ENCODE data around the gene ITPK1.

ITPK1 gene

DNA sequence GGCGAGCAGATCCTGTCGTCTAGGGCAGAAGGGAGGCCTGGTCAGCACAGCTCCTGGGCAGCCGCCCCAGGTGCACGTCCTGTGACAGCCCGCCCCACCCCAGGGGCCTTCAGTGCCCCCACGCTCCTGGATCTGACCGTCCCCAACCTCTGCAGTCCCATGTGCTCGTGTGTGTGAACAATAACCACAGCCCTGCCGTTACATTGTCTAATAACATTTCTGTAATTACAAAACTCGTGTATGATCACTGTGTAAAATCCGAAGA lies 153.0 kb downstream of the ITPK1 start:
- Mint-ChIP-seq H3K4me1 (ENCODE audit: low read depth) (no peaks in the 10 kb centered on the region), H3K9me3 (peaks cover 4% of the 10 kb centered on the region), H3K27me3 (ENCODE audit: low read depth) (no peaks in the 10 kb centered on the region), H3K27ac (no peak overlapping the region), H3K4me3 (no peak overlapping the region), H3K36me3 (ENCODE audit: low read depth) (peaks cover 2% of the 10 kb centered on the region)
- DNase-seq (ENCODE audit: low spot score): no peak

GRCh38 chr14:92962031-92962830 lies 153.5 kb downstream of the ITPK1 start:
- Mint-ChIP-seq H3K4me1 (ENCODE audit: low read depth) (no peaks in the 10 kb centered on the region), H3K4me3 (no peak overlapping the region), H3K9me3 (no peaks in the 10 kb centered on the region), H3K27ac (no peak overlapping the region), H3K27me3 (ENCODE audit: low read depth) (no peaks in the 10 kb centered on the region), H3K36me3 (ENCODE audit: low read depth) (peaks cover 2% of the 10 kb centered on the region)
- no peak for DNase-seq (ENCODE audit: low spot score)

DNA sequence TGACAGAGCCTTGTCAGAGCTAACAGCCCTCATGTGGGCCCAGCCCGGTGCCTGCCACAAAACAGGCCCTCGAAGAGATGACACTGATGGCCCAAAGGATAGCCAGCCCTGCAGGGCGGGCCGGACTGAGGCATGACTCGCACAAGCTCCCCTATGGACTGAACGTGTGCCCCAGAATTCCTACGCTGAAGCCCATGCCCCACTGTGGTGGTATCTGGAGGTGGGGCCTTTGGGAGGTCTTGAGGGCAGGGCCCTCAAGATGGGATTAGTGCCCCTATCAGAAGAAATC lies 154.2 kb downstream of the ITPK1 start:
- no peak for DNase-seq (ENCODE audit: low spot score)
- no peak overlapping the region for H3K4me3 Mint-ChIP-seq
- H3K4me1 Mint-ChIP-seq (ENCODE audit: low read depth): no peaks in the 10 kb centered on the region
- H3K27me3 Mint-ChIP-seq (ENCODE audit: low read depth): no peaks in the 10 kb centered on the region
- peaks cover 2% of the 10 kb centered on the region for H3K36me3 Mint-ChIP-seq (ENCODE audit: low read depth)
- H3K27ac Mint-ChIP-seq: no peak overlapping the region
- H3K9me3 Mint-ChIP-seq: no peaks in the 10 kb centered on the region

DNA sequence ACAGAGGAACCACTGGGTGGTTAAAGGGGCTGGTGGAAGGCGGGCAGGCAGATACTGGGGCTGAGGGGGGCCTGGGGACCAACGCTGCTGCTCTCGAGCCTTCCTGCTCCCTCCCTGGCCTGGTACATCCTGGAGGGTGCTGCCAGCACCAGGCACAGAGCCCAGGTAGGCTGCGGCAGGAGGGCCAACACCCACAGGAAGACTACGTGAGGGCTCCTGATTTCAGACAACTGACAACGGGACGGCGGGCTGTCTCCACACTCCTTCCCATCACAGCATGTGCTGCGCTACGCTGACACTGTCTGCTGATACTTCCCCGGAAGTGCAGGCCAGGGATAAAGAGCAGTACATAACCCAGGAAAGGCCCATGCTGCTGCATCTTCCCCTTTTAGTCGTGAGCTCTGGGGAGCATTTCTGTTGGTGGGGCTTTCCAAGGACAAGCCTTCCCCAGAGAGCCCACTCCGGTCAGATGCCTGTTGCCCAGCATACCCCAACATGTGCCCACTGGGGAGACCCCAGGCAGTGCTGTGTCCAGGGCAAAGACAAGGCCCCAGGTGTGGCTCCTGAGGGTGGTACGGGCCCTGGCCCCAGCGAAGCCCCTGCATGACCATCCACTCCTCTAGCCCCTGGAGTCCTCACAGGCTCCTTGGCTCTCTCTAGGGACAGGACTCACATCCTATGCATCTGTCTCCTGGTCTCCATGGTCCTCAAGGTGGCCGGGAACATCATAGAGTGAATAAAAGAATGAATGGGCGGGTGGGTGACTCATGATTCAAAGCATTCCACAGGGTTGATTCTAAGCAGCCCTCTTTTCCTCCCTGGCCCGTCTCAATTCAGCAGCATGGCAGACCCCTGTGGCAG lies 154.8 kb downstream of the ITPK1 start:
- Mint-ChIP-seq H3K36me3 (ENCODE audit: low read depth) (peaks cover 2% of the 10 kb centered on the region), H3K4me1 (ENCODE audit: low read depth) (no peaks in the 10 kb centered on the region), H3K4me3 (no peak overlapping the region), H3K27me3 (ENCODE audit: low read depth) (no peaks in the 10 kb centered on the region), H3K9me3 (no peaks in the 10 kb centered on the region), H3K27ac (no peak overlapping the region)
- DNase-seq (ENCODE audit: low spot score): no peak

DNA sequence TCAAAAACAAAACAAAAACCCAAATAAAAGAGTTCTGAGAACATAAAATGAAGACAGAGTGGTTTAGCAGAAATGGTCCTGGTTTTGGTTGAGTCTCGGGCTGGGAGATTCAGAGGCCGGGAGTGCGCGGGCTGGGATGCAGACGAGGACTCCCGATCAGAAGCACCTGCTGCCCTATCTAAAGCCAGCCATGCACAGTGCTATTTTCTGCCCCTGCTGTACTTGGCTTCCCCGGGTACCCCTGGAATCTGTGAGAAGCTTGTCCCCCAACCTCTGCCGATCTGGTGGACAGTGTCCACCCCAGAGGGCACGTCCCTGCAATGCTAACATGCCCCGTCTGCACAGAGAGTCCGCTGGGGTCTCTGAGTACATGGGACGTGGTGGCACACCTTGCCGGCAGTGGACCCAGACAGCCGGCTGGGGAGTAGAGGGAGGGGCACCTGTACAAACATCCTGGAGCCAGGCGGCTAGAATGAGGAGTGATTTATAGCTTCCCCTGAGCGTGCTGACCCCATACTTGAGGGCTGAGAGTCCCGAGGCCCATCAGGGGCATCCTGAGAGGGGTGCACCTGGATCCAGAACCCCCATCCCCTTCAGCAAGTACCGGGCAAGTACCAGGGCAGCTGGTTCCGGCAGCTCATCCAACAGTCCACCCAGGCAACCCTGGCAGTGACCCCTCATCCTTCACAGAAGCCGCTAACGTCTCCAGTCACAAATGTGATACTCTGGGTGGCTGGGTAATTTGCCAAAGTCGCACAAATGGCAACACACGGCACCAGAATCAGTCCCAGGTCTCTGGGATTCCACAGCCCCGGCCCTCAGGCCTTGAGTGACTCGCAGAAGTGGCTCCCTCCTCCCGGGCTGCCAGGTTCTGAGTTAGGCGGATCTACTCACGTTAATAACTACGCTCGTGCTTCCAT lies 155.7 kb downstream of the ITPK1 start:
- Mint-ChIP-seq H3K4me1 (ENCODE audit: low read depth) (no peaks in the 10 kb centered on the region), H3K36me3 (ENCODE audit: low read depth) (peaks cover 2% of the 10 kb centered on the region)
- DNase-seq (ENCODE audit: low spot score): no peak

DNA sequence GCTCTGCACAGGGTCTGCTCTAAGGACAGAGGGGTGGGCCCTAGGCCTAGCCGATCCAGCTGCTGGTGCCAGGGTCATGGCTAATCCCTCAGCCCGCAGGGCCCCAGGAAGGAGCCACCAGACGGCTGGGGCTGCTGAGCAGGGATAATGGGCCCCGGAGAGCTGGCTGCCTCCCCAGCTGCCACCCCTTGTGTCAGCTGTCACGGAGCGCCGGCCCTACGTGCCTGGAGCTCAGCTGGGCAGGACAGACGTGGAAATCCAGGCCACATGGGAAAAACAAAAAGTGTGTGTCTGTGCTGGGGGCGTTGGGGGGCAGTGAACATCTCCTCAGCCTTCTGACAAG lies 156.6 kb downstream of the ITPK1 start:
- H3K9me3 Mint-ChIP-seq: no peaks in the 10 kb centered on the region
- H3K4me3 Mint-ChIP-seq: no peak overlapping the region
- no peak for DNase-seq (ENCODE audit: low spot score)
- no peaks in the 10 kb centered on the region for H3K4me1 Mint-ChIP-seq (ENCODE audit: low read depth)
- H3K36me3 Mint-ChIP-seq (ENCODE audit: low read depth): peaks cover 2% of the 10 kb centered on the region
- H3K27ac Mint-ChIP-seq: no peak overlapping the region
- H3K27me3 Mint-ChIP-seq (ENCODE audit: low read depth): no peaks in the 10 kb centered on the region

More for the DNA sequence above, 155.7 kb downstream of the ITPK1 start:
- H3K4me3 Mint-ChIP-seq: no peak overlapping the region
- no peaks in the 10 kb centered on the region for H3K27me3 Mint-ChIP-seq (ENCODE audit: low read depth)
- H3K9me3 Mint-ChIP-seq: no peaks in the 10 kb centered on the region
- no peak overlapping the region for H3K27ac Mint-ChIP-seq

GRCh38 chr14:92958373-92959188 lies 157.1 kb downstream of the ITPK1 start:
- no peak overlapping the region for H3K27ac Mint-ChIP-seq
- H3K27me3 Mint-ChIP-seq (ENCODE audit: low read depth): no peaks in the 10 kb centered on the region
- H3K4me3 Mint-ChIP-seq: no peak overlapping the region

GRCh38 chr14:92956961-92957360 lies 158.8 kb downstream of the ITPK1 start:
- DNase-seq (ENCODE audit: low spot score): no peak
- peaks cover 2% of the 10 kb centered on the region for H3K36me3 Mint-ChIP-seq (ENCODE audit: low read depth)
- H3K27me3 Mint-ChIP-seq (ENCODE audit: low read depth): no peaks in the 10 kb centered on the region
- no peak overlapping the region for H3K27ac Mint-ChIP-seq
- H3K4me1 Mint-ChIP-seq (ENCODE audit: low read depth): peaks cover 2% of the 10 kb centered on the region
- no peak overlapping the region for H3K4me3 Mint-ChIP-seq
- no peaks in the 10 kb centered on the region for H3K9me3 Mint-ChIP-seq

More at GRCh38 chr14:92958373-92959188, 157.1 kb downstream of the ITPK1 start:
- H3K4me1 Mint-ChIP-seq (ENCODE audit: low read depth): no peaks in the 10 kb centered on the region
- peaks cover 2% of the 10 kb centered on the region for H3K36me3 Mint-ChIP-seq (ENCODE audit: low read depth)
- H3K9me3 Mint-ChIP-seq: no peaks in the 10 kb centered on the region
- DNase-seq (ENCODE audit: low spot score): no peak

DNA sequence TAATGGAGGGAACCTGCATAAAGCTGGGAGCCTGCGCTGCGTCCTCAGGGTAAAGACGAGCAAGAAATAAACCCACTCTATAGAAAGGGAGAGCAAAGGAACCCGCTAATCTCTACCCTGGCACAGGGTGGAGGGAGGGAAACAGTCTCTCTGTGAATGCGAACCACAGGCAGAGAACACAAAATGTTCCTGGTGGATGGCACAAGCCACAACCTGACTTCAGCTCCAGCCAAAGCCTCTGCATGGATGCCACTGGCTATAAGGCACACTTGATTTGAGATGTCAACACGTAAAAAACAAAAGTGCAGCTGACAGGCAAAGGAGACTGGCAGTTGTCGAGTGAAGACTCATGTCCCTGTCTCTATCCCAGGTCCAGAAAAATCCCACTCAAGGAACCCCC lies 160.3 kb downstream of the ITPK1 start:
- no peak for DNase-seq (ENCODE audit: low spot score)
- Mint-ChIP-seq H3K4me1 (ENCODE audit: low read depth) (peaks cover 4% of the 10 kb centered on the region), H3K9me3 (no peaks in the 10 kb centered on the region), H3K27me3 (ENCODE audit: low read depth) (no peaks in the 10 kb centered on the region), H3K36me3 (ENCODE audit: low read depth) (peaks cover 5% of the 10 kb centered on the region), H3K27ac (no peak overlapping the region), H3K4me3 (no peak overlapping the region)

GRCh38 chr14:92954933-92955332 lies 160.8 kb downstream of the ITPK1 start:
- H3K36me3 Mint-ChIP-seq (ENCODE audit: low read depth): peaks cover 5% of the 10 kb centered on the region
- H3K9me3 Mint-ChIP-seq: no peaks in the 10 kb centered on the region
- DNase-seq (ENCODE audit: low spot score): no peak
- H3K27ac Mint-ChIP-seq: no peak overlapping the region
- H3K27me3 Mint-ChIP-seq (ENCODE audit: low read depth): no peaks in the 10 kb centered on the region
- no peak overlapping the region for H3K4me3 Mint-ChIP-seq
- H3K4me1 Mint-ChIP-seq (ENCODE audit: low read depth): peaks cover 4% of the 10 kb centered on the region

GRCh38 chr14:92953526-92953925 lies 162.2 kb downstream of the ITPK1 start:
- Mint-ChIP-seq H3K27ac (no peak overlapping the region), H3K9me3 (no peaks in the 10 kb centered on the region), H3K4me3 (no peak overlapping the region), H3K4me1 (ENCODE audit: low read depth) (peaks cover 4% of the 10 kb centered on the region), H3K27me3 (ENCODE audit: low read depth) (no peaks in the 10 kb centered on the region), H3K36me3 (ENCODE audit: low read depth) (peaks cover 5% of the 10 kb centered on the region)
- DNase-seq (ENCODE audit: low spot score): no peak

- Mint-ChIP-seq H3K27me3 (ENCODE audit: low read depth) (no peaks in the 10 kb centered on the region), H3K27ac (no peak overlapping the region), H3K36me3 (ENCODE audit: low read depth) (peaks cover 6% of the 10 kb centered on the region), H3K4me3 (no peak overlapping the region), H3K4me1 (ENCODE audit: low read depth) (peaks cover 4% of the 10 kb centered on the region), H3K9me3 (no peaks in the 10 kb centered on the region)
- DNase-seq (ENCODE audit: low spot score): no peak
Observed at GRCh38 chr14:92952481-92953298, 163.0 kb downstream of the ITPK1 start.
